ENCODE measurements around the gene SLC16A1.
"Not testable (repeated sequence)": the region's sequence is repeated elsewhere in the genome, so short reads cannot be mapped to it uniquely, and the experiment has no call there.

SLC16A1 gene

DNA sequence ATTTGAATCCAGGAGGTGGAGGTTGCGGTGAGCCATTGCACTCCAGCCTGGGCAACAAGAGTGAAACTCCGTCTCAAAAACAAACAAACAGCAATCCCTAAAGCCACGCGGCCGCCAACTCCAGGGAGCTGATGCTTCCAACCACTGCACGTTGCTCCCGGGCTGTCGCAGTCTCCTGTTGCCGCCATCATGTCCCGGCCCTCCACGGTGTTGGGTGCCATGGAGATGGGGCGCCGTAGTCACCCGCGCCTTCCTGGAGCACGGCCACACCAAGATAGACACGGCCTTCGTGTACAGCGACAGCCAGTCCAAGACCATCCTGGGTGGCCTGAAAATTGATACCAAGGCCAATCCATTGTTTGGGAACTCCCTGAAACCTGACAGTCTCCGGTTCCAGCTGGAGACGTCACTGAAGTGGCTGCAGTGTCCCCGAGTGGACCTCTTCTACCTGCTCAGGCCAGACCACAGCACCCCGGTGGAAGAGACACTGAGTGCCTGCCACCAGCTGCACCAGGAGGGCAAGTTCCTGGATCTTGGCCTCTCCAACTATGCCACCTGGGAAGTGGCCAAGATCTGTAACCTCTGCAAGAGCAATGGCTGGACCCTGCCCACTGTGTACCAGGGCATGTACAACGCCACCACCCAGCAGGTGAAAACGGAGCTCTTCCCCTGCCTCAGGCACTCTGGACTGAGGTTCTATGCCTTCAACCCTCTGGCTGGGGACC, 32.6 kb downstream of the SLC16A1 start:
- DNase-seq, result no peak

DNA sequence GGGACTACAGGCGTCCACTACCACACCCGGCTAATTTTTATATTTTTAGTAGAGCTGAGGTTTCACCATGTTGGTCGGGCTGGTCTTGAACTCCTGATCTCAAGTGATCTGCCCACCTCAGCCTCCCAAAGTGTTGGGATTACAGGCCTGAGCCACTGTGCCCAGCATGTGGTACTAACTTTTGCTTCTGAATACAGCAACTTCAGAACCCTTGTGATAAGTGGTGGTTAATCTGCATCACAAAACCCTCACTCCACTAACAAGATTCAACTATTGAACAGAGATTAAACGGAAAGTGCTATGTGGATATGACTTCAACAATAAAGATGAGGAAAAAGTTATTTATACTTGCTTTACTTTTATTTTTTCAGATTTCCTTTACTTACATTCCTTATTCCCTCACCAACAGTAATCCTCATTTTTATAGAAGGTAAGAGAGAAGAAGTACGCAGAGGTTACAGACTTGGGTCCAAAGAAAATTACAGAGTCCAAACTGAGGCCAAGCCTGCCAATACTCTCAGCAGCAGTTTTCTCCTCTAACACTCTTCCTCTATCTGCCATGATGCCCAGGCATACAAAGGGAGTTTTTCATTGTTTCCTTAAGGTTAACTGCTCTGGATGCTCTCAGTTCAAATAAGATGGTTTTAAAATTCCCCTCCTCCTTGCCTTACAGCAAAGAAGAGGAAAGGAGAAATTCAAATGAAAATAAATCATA, 44.3 kb downstream of the SLC16A1 start:
- DNase-seq, result no peak

DNA sequence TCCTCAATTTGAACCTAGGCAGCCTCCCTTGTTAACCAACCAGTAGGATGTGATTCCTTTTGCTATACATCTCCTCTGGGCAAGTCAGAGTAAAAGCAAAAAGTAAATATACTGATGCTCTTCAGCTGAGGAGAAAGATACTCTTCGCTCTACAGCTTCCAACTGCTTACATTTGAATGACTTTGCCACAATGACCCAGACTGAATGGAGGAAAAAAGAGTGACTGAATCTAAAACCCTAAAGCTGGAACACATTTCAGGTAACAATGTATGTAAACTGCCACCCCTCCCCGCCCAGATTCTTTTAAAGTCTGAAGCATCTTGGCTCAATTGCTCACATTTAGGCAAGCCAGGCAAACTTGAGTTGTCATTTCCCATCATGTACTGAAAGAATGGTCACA, 46.1 kb downstream of the SLC16A1 start:
- DNase-seq, result no peak

DNA sequence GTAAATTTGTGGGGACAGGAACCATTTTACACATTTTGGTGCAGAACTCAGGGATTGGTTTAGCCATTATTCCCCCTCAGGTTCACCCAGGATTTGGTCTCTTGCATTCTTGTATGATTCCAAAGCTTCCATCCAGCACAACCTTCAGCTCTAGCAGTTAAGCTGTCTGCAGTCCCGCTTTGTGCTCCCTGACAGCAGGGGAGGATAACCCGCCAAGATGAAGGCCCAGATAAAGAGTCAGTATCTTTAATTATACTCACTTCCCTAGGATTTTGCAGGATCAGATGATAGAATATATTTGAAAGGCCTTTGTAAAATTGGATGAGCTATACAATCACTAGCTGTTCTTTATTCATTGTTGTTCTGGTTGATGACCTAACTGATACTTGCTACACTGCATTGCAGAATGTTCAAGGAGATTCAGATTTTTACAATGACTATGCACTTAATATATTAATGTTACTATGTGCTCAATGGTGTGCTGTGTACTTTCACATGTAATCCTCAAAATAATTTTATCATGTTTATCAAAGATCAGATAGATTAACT, 49.8 kb downstream of the SLC16A1 start:
- DNase-seq, result no peak

DNA sequence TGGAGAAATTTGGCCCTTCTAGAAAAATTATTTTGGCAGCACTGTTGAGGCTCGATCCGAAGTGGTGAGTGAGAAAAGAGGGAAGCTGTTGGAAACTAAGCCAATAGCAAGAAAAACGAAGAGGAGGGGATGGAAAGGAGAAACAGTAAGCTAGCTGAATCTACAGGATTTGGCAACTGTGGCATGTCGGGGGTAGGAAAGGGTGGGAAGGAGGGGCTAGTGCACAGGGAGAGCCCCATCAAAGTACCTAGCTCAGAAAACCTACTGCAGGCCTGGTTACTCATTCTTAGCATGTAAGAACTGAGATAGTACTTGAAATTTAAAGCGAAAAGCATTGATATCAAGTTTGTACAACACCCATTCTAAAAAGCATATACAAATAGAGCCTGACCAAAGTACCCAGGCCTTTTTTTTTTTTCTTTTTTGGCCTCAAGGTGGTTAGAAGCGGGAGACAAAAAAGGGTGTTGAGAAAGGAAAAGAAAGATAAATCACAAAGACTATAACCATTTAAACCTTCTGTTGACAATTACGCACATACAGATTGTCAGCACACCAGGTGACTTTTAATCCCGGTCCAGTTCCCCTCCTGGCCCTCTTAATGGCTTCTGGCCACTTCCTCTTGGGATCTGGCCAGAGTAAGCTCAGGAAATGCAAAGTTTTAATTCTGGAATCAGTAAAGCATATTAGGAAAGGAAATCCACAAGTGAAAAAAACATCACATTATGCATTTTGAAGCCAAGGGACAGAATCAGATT, 50.4 kb downstream of the SLC16A1 start:
- DNase-seq, result no peak

DNA sequence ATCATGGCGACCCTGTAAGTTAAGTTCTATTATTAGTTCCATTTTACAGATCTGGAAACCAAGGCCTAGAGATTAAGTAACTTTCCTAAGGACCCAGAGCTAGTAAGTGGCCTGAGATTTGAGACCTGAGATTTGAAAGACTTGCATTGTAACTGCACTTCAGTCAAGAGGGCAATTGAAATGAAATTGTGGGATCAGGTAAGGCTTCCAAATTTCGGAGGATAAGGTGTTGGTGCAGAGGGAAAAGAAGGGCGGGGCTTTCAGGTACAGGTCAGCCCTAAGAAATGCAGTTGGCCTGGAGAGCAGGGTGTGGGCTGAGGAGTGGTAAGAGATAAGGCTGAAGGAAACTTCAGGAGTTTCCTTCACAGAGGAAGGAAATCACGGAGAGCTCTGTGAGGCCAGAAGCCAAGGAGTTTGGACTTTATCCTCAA, 51.1 kb downstream of the SLC16A1 start:
- DNase-seq, result no peak

DNA sequence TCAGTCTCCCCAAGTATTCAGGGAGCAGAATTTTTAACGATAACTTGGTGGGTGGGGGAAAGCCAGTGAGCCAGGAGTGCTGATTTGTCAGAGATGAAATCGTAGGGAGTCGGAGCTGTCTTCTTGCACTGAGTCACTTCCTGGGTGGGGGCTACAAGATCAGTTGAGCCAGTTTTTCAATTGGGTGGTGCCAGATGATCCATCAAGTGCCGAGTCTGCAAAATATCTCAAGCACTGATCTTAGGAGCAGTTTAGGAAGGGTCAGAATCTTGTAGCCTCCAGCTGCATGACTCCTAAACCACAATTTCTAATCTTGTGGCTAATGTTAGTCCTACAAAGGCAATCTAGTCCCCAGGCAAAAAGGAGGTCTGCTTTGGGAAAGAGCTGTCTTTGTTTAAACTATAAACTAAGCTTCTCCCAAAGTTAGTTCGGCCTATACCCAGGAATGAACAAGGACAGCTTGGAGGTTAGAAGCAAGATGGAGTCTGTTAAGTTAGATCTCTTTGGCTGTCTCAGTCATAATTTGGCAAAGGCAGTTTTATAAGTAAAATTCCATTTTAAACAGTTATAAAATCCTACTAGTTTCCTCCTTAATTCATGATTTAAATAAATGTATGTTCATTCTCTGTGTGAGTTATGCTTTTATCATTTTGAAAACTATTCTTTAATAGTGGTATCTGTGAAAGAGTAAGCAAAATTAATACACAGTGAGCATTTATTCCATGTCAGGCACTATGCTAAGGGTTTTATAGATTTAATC, 51.7 kb downstream of the SLC16A1 start:
- peak; percentile 61 for DNase-seq

DNA sequence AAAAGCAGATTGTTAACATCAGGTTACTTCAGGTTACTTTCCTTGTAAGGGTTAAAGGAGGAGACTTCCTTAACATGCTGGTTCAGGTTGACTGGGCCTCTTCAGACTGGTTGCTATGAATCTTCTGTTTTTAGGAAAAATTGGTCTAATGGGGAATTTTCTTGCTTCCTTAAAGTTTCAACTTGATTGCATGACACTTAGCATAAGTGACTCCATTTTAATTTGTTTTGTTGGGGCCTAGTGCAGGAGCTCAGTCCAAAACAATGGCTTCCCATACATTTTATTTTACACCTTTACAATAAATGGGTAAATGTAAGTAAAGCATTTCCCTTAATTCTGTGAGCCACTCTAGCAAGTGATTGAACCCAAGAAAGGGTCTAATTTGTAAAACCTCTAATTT, 53.8 kb downstream of the SLC16A1 start:
- DNase-seq, result no peak

DNA sequence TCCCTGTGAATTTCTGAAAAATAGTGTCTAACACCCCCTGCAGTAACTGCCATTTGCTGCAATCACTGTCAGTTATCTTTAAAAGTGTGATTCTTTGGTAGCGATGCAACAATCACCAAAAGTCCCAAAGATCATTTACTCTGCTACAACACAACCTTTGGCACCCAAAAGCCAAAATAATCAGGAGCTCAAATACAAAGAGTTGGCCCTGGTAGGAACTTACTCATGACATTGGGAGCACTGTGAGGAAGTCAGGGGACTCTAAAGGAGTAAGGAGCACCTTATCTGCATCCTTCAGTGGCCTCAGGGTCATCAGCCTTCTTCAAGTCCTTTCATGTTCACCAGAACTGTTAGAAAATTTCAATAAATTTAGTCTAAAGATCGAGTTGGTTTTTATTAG, 54.6 kb downstream of the SLC16A1 start:
- DNase-seq, result peak; percentile 6

DNA sequence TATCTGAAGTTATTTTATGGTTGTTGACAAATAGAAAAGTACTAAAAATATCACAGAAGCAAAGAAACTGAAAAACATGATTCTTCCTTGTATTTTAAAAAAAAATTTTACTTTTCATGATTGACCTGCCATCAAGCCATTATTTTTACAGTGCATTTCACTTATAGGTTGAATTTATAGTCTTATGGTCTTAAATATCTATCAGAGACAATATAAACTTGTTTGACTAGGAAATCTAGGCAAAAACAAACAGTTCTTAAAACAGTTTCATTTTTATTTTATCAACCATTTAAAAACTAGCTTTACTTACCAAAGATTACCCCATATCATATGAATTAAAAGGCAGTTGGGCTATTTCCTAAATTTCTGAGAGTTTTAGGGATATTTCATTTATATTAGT, 59.2 kb downstream of the SLC16A1 start:
- DNase-seq, result no peak

DNA sequence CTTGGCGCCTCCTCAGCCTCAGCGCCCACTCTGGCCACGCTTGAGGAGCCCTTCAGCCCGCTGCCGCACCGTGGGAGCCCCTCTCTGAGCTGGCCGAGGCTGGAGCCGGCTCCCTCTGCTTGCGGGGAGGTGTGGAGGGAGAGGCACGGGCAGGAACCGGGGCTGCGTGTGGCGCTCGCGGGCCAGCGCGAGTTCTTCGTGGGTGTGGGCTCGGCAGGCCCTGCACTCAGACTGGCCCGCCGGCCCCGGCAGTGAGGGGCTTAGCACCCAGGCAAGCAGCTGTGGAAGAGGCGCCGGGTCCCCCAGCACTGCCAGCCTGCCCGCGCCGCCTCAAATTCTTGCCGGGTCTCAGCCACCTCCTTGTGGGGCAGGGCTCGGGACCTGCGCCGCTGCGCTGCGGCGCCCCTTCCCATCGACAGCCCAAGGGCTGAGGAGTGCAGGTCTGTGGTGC, 61.4 kb downstream of the SLC16A1 start:
- peak; percentile 20 for DNase-seq

DNA sequence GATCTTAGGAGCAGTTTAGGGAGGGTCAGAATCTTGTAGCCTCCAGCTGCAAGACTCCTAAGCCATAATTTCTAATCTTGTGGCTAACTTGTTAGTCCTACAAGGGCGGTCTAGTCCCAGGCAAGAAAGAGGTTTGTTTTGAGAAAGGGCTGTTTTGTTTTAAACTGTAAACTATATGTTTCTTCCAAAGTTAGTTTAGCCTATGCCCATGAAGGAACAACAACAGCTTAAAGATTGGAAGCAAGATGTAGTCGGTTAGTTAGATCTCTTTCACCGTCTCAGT, 62.0 kb downstream of the SLC16A1 start:
- no peak for DNase-seq

DNA sequence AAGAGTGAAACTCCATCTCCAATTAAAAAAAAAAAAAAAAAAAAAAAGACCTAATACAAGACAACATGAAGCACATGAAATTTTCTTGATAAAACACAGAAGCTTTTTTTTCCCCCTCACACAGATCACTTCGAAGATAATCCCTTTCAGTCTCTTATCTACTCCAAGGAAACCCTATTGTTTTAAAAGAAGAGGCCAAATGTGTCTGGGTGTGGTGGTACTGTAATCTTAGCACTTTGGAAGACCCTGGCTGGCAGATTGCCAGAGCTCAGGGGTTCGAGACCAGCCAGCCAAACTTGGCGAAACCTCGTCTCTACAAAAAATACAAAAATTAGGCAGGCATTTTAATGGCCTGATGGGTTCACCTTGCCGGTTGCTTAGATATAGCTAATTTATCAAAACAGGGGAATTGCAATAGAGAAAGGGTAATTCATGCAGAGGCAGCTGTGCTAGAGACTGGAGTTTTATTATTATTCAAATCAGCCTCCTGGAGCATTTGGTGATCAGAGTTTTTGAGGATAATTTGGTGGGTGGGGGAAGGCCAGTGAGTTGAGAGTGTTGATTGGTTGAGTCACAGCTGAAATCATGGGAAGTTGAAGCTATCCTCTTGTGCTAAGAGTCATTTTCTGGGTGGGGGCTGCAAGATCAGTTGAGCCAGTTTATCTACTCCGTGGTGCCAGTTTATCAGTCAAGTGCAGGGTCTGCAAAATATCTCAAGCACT, 62.5 kb downstream of the SLC16A1 start:
- peak; percentile 4 for DNase-seq

DNA sequence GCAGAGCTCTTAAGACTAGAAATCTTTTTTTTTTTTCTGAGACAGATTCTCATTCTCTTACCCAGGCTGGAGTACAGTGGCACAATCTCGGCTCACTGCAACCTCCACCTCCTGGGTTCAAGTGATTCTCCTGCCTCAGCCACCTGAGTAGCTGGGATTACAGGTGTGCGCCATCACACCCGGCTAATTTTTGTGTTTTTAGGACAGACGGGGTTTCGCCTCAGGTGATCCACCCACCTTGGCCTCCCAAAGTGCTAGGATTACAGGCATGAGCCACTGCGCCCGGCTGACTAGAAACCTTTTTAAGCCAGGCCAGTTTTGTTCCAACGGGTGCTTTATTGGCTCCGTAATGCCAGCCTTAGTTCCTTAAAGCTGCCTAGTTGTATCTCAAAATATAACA, 66.1 kb downstream of the SLC16A1 start:
- not testable (repeated sequence) for DNase-seq

DNA sequence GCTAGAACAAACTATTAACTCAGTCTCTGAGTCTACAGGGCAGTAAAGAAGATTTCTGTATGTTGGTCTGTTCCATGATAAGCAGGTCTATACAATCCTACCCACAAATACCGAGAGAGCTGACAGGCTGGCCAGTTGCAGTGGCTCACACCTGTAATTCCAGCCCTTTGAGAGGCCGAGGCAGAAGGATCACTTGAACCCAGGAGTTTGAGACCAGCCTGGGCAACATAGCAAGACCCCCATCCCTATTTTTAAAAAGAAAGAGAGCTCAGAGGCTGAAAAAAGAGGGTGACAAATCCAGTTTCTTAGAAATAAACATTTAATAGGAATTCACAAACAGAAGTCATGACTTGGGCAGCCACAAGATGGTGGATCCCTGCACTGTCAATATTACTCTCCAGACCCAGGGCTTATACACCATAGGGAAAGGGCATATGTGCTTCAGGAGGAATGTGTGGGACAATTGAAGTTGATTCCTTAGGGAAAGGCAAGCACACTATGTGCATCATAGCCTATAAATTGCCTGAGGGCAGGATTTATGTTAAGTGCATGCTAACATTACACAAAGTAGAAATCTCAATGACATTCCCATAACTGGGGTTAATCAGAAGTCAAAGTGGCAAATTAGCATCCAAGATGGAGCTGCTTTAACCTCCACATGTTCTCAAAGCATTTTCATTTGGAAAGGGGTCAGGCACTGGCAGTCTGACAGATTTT, 66.8 kb downstream of the SLC16A1 start:
- DNase-seq, result peak; percentile 3

DNA sequence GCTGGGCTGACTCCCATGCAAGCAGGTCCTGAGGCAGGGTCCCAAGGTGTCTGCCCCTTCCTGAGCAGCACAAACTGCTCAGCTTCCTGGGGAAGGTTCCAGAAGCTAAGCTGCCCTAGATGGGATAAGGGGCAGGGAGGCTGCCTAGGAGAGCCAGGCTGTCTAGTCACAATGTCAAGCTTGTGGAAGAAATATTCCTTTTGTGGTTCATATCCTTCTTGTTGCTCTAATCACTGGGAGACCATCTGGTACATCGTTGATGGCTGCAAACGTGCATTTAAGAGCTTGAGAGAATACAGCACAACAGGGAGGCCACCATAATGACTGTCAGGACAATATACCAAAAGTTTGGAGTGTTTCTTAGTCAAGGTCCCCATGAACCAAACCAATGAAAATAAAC, 67.4 kb downstream of the SLC16A1 start:
- peak; percentile 43 for DNase-seq

DNA sequence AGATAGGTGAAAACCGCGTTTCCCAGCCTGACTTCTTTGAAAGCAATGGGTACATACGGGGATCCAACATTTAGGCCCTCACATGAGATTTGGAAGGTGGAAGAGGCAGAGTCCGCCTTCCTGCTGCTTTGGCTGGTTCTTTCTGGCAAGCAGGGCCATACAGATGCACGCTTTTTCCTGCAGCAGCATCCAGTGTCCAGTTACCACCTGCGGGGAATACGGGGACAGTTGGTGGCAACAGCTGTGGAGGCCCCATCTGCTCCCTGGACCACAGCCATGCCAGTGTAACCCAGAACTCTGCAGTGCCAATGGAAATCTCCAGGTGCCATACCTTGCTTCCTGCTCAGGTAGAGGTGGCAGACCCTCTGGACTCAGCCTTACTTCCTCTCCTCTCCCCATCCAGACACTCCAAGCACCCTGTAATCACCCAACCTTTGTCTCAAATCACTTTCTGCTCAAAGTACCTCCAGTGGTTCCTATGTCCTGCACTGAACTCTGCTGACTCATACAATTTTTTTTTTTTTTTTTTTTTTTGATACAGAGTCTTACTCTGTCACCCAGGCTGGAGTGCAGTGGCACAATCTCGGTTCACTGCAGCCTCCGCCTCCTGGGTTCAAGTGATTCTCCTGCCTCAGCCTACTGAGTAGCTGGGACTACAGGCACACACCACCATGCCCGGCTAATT, 68.3 kb downstream of the SLC16A1 start:
- DNase-seq, result peak; percentile 39

DNA sequence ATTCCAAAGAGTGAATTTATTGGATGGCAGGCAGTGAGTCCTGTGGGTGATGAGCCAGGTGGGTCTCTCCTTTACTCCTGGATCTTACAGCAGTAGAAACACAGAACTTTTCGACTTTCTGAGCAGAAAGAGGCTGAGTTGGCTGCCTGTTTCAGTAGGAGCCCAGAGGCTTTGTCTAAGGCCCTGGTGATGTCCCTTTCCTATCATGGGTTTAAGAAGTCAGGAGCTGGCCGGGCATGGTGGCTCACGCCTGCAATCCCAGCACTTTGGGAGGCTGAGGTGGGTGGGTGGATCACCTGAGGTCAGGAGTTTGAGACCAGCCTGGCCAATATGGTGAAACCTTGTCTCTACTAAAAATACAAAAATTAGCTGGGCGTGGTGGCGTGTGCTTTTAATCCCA, 71.0 kb downstream of the SLC16A1 start:
- DNase-seq, result not testable (repeated sequence)

DNA sequence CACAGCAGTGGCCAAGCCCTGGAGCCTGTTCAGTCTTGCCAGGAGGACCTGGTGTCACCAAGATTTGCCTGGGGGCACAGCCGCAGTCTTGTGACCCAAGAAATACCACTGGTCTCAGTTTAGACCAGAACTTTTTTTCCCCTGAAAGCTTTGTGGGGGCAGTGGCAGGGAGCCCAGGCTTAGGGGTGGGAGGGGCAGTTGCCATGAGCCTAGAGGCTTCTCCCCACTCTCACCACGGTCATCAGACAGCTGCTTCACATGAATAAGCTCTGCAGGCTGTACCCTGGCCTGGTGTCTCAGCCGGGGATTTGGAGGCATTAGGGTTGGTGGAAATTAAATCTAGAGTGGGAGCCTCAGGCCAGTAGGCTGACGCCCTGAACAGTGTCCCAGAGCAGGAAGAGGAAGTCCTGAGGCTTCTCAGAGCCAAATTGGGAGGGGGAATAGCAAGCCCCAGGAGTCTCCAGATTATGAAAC, 73.7 kb downstream of the SLC16A1 start:
- DNase-seq, result no peak

DNA sequence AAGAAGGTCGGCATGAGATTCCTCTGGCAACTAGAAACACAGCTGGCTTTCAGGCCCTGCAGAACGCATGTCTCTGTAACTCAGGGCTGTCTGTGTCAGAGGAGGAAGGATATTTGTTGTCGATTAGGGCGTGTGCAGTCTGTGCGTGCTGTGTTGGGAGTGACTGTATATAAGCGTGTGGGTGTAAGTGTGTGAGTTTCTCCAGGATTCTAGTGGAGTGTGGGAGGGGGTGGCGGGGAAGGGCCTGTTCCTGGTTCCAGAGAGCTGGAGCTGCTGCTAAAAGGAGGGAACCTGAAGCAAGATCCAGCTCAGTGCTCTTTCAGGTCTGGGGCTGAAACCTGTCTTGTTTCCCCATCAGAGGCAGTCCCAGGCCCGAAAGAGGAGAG, 74.3 kb downstream of the SLC16A1 start:
- DNase-seq, result no peak

DNA sequence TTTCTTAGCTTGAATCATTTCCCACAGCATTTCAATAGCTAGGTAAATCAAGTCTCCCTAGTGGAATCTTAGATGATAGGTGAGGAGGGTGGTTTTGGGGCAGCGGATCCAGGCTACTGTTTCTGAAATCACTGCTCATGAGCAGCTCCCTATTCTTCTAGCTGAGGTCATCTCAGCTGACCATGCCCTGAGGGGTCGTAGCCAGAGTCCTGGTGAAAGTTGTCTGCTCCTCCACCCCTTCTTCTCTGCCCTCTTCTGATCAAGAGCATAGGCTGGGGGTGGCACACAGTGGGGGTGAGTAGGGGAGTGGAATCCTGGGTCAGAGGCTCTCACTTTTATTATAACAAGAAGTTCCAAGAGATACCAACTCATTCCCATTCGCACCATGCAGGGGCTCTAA, 76.2 kb downstream of the SLC16A1 start:
- no peak for DNase-seq

Measured in activated CD8-positive, alpha-beta memory T cell treated with anti-CD3 and anti-CD28 coated beads, Interleukin-2, amount 50 U/mL, for 48 hours (primary cell).